H9 (cell line): ENCODE measurements around the gene CCT2. TPM values are rescaled to one million over a fixed set of nuclear protein-coding genes. Genes with fewer than 3 reads are reported as not detected.

Experiments
- DNase-seq: peaks from one replicate; pipeline ENCODE4 v3.0.0-alpha.2; 2017
- H2AFZ ChIP-seq: one replicate; pipeline ENCODE4 v1.6.1; 2013; ENCODE audit warnings: mild to moderate bottlenecking, low read length, control low read depth, moderate library complexity
- H2AK5ac ChIP-seq: 2 replicates; pipeline ENCODE4 v1.6.1; 2013; ENCODE audit warnings: low read length, control low read depth, mixed read lengths; ENCODE audit not compliant: insufficient read length
- H2BK120ac ChIP-seq: one replicate; pipeline ENCODE4 v1.6.1; 2013; ENCODE audit warnings: low read depth, mild to moderate bottlenecking, low read length, control low read depth, inconsistent platforms; ENCODE audit not compliant: poor library complexity, severe bottlenecking
- H2BK12ac ChIP-seq: 2 replicates; pipeline ENCODE4 v1.6.1; 2013; ENCODE audit warnings: low read length, control low read depth, mixed read lengths, low read depth; ENCODE audit not compliant: insufficient read length
- H2BK15ac ChIP-seq: 2 replicates; pipeline ENCODE4 v1.6.1; 2013; ENCODE audit warnings: low read depth, low read length, control low read depth
- H2BK20ac ChIP-seq: one replicate; pipeline ENCODE4 v1.6.1; 2013; ENCODE audit warnings: low read depth, mild to moderate bottlenecking, low read length, control low read depth, inconsistent platforms; ENCODE audit not compliant: poor library complexity, severe bottlenecking
- H2BK5ac ChIP-seq: 2 replicates; pipeline ENCODE4 v1.6.1; 2013; ENCODE audit warnings: low read length, control low read depth, mixed read lengths; ENCODE audit not compliant: insufficient read length
- H3K14ac ChIP-seq: 2 replicates; pipeline ENCODE4 v1.6.1; 2013; ENCODE audit warnings: low read length, control low read depth; ENCODE audit not compliant: insufficient read depth
- H3K18ac ChIP-seq: 2 replicates; pipeline ENCODE4 v1.6.1; 2013; ENCODE audit warnings: low read depth, mild to moderate bottlenecking, mixed read lengths, low read length, control low read depth; ENCODE audit not compliant: insufficient read length
- H3K23ac ChIP-seq: 2 replicates; pipeline ENCODE4 v1.6.1; 2013; ENCODE audit warnings: low read length, control low read depth, mixed read lengths, low read depth; ENCODE audit not compliant: insufficient read length
- H3K23me2 ChIP-seq: 2 replicates; pipeline ENCODE4 v1.6.1; 2013; ENCODE audit warnings: low read depth, mild to moderate bottlenecking, mixed read lengths, low read length, control low read depth; ENCODE audit not compliant: insufficient read length, poor library complexity, severe bottlenecking
- H3K27ac ChIP-seq: 2 replicates; pipeline ENCODE4 v1.5.1; 2013; ENCODE audit warnings: low read length, control low read depth, mixed read lengths, low read depth; ENCODE audit not compliant: insufficient read length
- H3K27me3 ChIP-seq: 2 replicates; pipeline ENCODE4 v1.6.1; 2013; ENCODE audit warnings: low read length, control low read depth, inconsistent platforms; ENCODE audit not compliant: insufficient read depth
- H3K4ac ChIP-seq: 2 replicates; pipeline ENCODE4 v1.6.1; 2013; ENCODE audit warnings: low read depth, mild to moderate bottlenecking, control low read depth, inconsistent platforms, low read length, moderate library complexity
- H3K4me1 ChIP-seq: 2 replicates; pipeline ENCODE4 v1.6.1; 2013; ENCODE audit warnings: low read length, control low read depth, inconsistent platforms; ENCODE audit not compliant: insufficient read depth
- H3K4me2 ChIP-seq: 2 replicates; pipeline ENCODE4 v1.6.1; 2013; ENCODE audit warnings: low read length, control low read depth, mixed read lengths; ENCODE audit not compliant: insufficient read length, insufficient read depth
- H3K56ac ChIP-seq: 2 replicates; pipeline ENCODE4 v1.6.1; 2013; ENCODE audit warnings: low read depth, mild to moderate bottlenecking, mixed read lengths, low read length, control low read depth; ENCODE audit not compliant: insufficient read length
- H3K79me1 ChIP-seq: 2 replicates; pipeline ENCODE4 v1.6.1; 2013; ENCODE audit warnings: low read depth, mild to moderate bottlenecking, moderate library complexity, low read length, control low read depth, inconsistent platforms; ENCODE audit not compliant: insufficient read depth, poor library complexity, severe bottlenecking
- H3K79me2 ChIP-seq: 2 replicates; pipeline ENCODE4 v1.6.1; 2013; ENCODE audit warnings: low read length, control low read depth, inconsistent platforms; ENCODE audit not compliant: insufficient read depth
- H3K9ac ChIP-seq: 2 replicates; pipeline ENCODE4 v1.6.1; 2013; ENCODE audit warnings: low read length, control low read depth, mixed read lengths; ENCODE audit not compliant: insufficient read length; ENCODE audit errors: extremely low read depth
- H3K9me3 ChIP-seq: one replicate; pipeline ENCODE4 v1.6.1; 2013; ENCODE audit warnings: low read depth, low read length, inconsistent platforms; ENCODE audit not compliant: control insufficient read depth
- H3T11ph ChIP-seq: one replicate; pipeline ENCODE4 v1.6.1; 2013; ENCODE audit warnings: mild to moderate bottlenecking, low read length, control low read depth, inconsistent platforms
- H4K20me1 ChIP-seq: one replicate; pipeline ENCODE4 v1.6.1; 2013; ENCODE audit not compliant: control insufficient read depth, insufficient read length, insufficient read depth
- H4K5ac ChIP-seq: 2 replicates; pipeline ENCODE4 v1.6.1; 2013; ENCODE audit warnings: low read depth, mild to moderate bottlenecking, mixed read lengths, low read length, control low read depth; ENCODE audit not compliant: insufficient read length
- H4K8ac ChIP-seq: replicated peaks from 2 replicates; pipeline ENCODE4 v1.6.1; 2013; ENCODE audit warnings: low read length, control low read depth, mixed read lengths, low read depth; ENCODE audit not compliant: insufficient read length
- H4K91ac ChIP-seq: 2 replicates; pipeline ENCODE4 v1.6.1; 2013; ENCODE audit warnings: low read depth, mild to moderate bottlenecking, moderate library complexity, mixed read lengths, low read length, control low read depth; ENCODE audit not compliant: insufficient read length
- H3K27ac Mint-ChIP-seq, 3 experiments: 2 replicates in 2 of 3; 3 replicates in 1 of 3; pipeline ENCODE4 v1.8.0; 2020 to 2021; ENCODE audit warnings: mixed read lengths in 3 of 3, mild to moderate bottlenecking in 1 of 3, moderate library complexity in 1 of 3
- H3K27me3 Mint-ChIP-seq: 2 replicates; pipeline ENCODE4 v1.8.0; 2021; ENCODE audit warnings: low read depth, mild to moderate bottlenecking, moderate library complexity, mixed read lengths
- H3K36me3 Mint-ChIP-seq, 3 experiments: 2 replicates in 2 of 3; 3 replicates in 1 of 3; pipeline ENCODE4 v1.8.0; 2020 to 2021; ENCODE audit warnings: low read depth in 3 of 3, mixed read lengths in 3 of 3; ENCODE audit not compliant: insufficient read depth in 1 of 3
- H3K4me1 Mint-ChIP-seq, 2 experiments: 2 replicates each; pipeline ENCODE4 v1.8.0; 2020; ENCODE audit warnings: mixed read lengths in 2 of 2
- H3K4me3 Mint-ChIP-seq, 2 experiments: 2 replicates in 1 of 2; 3 replicates in 1 of 2; pipeline ENCODE4 v1.8.0; 2020 to 2021; ENCODE audit warnings: mild to moderate bottlenecking in 2 of 2, mixed read lengths in 2 of 2, moderate library complexity in 1 of 2
- H3K9me3 Mint-ChIP-seq, 2 experiments: 2 replicates in 1 of 2; 3 replicates in 1 of 2; pipeline ENCODE4 v1.8.0; 2020; ENCODE audit warnings: mild to moderate bottlenecking in 2 of 2, mixed read lengths in 2 of 2, moderate library complexity in 1 of 2
- CTCF ChIP-seq: fragments of 200-600 bp; sonication (generic); conservative IDR thresholded peaks from 3 replicates; pipeline ENCODE4 v1.8.0; 2021; ENCODE audit warnings: antibody characterized with exemption, mild to moderate bottlenecking
- WGBS: extraction: QIAGEN DNeasy Blood & Tissue Kit; methylation state at CpG from one replicate; pipeline ENCODE4 v1.1.7; 2013; ENCODE audit warnings: missing lambda C conversion rate, low lambda C conversion rate, mixed read lengths; ENCODE audit not compliant: insufficient read length; ENCODE audit errors: extremely low coverage; 5-methylcytosine and 5-hydroxymethylcytosine counted together
- microRNA-seq: library from miRNA; unstranded; fragments of <30 nt; microRNA quantifications from one replicate; pipeline ENCODE4, GENCODE V29; 2020; ENCODE audit warnings: borderline microRNAs expressed
- total RNA-seq: library from RNA; stranded (reverse); gene quantifications from 2 replicates; pipeline ENCODE4 v1.2.1, GENCODE V29; 2021

CCT2 gene
- total RNA-seq, 1 experiment from 2014 or later: 405 TPM

- Histone ChIP-seq H3K9ac (no peak overlapping the region), H4K5ac (no peak overlapping the region), H3T11ph (no peak overlapping the region), H3K14ac (no peak overlapping the region), H2BK12ac (no peak overlapping the region), H3K18ac (no peak overlapping the region), H2AK5ac (no peak overlapping the region), H3K27me3 (no peaks in the 10 kb centered on the region), H3K4me1 (no peaks in the 10 kb centered on the region), H2AFZ (no peak overlapping the region), H3K4ac (no peak overlapping the region), H2BK5ac (no peak overlapping the region), H3K23ac (no peak overlapping the region), H3K23me2 (no peaks in the 10 kb centered on the region), H2BK15ac (no peak overlapping the region), H3K9me3 (no peaks in the 10 kb centered on the region), H4K8ac (no peak overlapping the region), H2BK120ac (no peak overlapping the region), H3K4me2 (no peak overlapping the region), H4K20me1 (no peaks in the 10 kb centered on the region), H3K27ac (no peak overlapping the region), H3K56ac (no peak overlapping the region), H4K91ac (no peak overlapping the region), H2BK20ac (no peak overlapping the region), H3K79me2 (no peaks in the 10 kb centered on the region), H3K79me1 (no peaks in the 10 kb centered on the region)
- TF ChIP-seq CTCF: no peak
- H3K4me3 Mint-ChIP-seq: no peak overlapping the region
- H3K36me3 Mint-ChIP-seq: no peaks in the 10 kb centered on the region
- H3K4me1 Mint-ChIP-seq: no peaks in the 10 kb centered on the region
- no CpG with 5 or more reads among the region's 4 CpGs for WGBS
- H3K27ac Mint-ChIP-seq: no peak overlapping the region
- H3K9me3 Mint-ChIP-seq: no peaks in the 10 kb centered on the region
- H3K27me3 Mint-ChIP-seq: no peaks in the 10 kb centered on the region
- no peak for DNase-seq
These were observed 64.3 kb downstream of the CCT2 start for GRCh38 chr12:69649529-69649928.

Small RNA genes within 50 kb of the gene (microRNA-seq; reads per million reads assigned to microRNA genes)
- not detected for gene MIR3913-1
- not detected for gene MIR3913-2

Other genes with a start within 250 kb of the CCT2 start
- gene LYZ, start 237.1 kb upstream of the CCT2 start, total RNA-seq: not detected in 2 replicates
- 35.6 and 37.7 TPM in 2 replicates for gene YEATS4, start 225.7 kb upstream of the CCT2 start, total RNA-seq
- gene FRS2, start 115.1 kb upstream of the CCT2 start, total RNA-seq: 30.6 and 33.7 TPM in 2 replicates
- gene LRRC10, start 25.4 kb downstream of the CCT2 start, total RNA-seq: not detected in 2 replicates
- 0.11 and 0.42 TPM in 2 replicates for gene BEST3, start 113.8 kb downstream of the CCT2 start, total RNA-seq
- 44.9 and 45.5 TPM in 2 replicates for gene RAB3IP, start 153.4 kb downstream of the CCT2 start, total RNA-seq
- 0.57 and 0.64 TPM in 2 replicates for gene MYRFL, start 239.8 kb downstream of the CCT2 start, total RNA-seq